ENCODE results near the gene VSIG8.

- TF ChIP-seq CTCF (IDR thresholded peaks at IDR 0.05; ENCODE audit: low read depth, low read length) (no peak), EZH2phosphoT487 (IDR thresholded peaks at IDR 0.05; ENCODE audit: low read depth) (no peak)
Measured at GRCh38 chr1:159870704-159871103, 8.2 kb upstream of the VSIG8 start.

Measured in OCI-LY3 (cell line).